ENCODE data around the gene UBE4B. TPM values are rescaled to one million over a fixed set of nuclear protein-coding genes. Genes with fewer than 3 reads are reported as not detected.

UBE4B gene
- total and polyA plus RNA-seq, 2 of the 13 experiments (the other 11 are each of a cell fraction or from before 2014, with no cell fraction given): 15.2 to 24.8 TPM

DNA sequence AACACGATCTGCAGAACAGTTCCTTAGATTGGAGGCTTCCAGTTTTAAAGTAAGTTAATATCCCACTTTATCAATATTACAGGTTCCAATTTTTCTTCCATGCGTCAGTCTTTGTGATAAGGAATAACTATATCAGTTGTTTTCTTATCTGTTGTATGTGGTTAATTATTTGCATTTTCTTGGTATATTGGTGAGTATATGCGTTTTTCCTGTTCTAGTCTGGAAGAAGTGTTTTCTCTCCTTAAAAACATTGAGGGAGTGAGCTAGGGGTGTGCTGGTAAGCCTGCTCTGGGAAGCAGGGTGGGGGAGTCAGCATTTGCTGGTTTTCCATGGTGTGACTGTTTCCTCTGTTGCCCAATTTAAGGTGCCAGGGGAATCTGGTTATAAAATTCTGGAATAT lies 127.4 kb downstream of the UBE4B start:
- intact Hi-C loops (cut with micrococcal nuclease; ENCODE audit: unreplicated experiment) (no loop called here), in situ Hi-C loops (cut with HindIII; ENCODE audit: extremely low pct_ligation_motif_present, low pct_unique_long_range_greater_than_20kb) (no loop called here)
- H3K36me3 ChIP-seq (replicated peaks in 1 of 2; ENCODE audit: control insufficient read depth in 1 of 2, insufficient read depth in 2 of 2, low read length in 2 of 2): peaks cover 9 to 19% of the 10 kb centered on the region in 2 experiments; a peak in 4 of 5 replicates
- H3K4me1 ChIP-seq (ENCODE audit: insufficient read depth, low read length): no peaks in the 10 kb centered on the region
- no peak overlapping the region for H3K4me2 ChIP-seq (ENCODE audit: low read depth, low read length)
- no peaks in the 10 kb centered on the region for H3K9me3 ChIP-seq (ENCODE audit: low read length)
- no peak overlapping the region for H3K9ac ChIP-seq (ENCODE audit: insufficient read depth, low read depth, low read length)
- no peak overlapping the region for H3K27ac ChIP-seq (ENCODE audit: extremely low read length, insufficient read depth, low read length)
- CTCF ChIA-PET (ENCODE audit: low intra/inter-chr PET ratio, low total read pairs): no interaction called here
- H3K79me2 ChIP-seq (ENCODE audit: insufficient read depth, low read length): no peaks in the 10 kb centered on the region
- POLR2A ChIA-PET: no interaction called here
- ATAC-seq (no peak), DNase-seq (ENCODE audit: low spot score) (no peak), FAIRE-seq (no peak)
- no peak for TF ChIP-seq ATF7 (IDR thresholded peaks at IDR 0.05)
- no peak for TF ChIP-seq ATF7 (CRISPR knock-in tag; IDR thresholded peaks at IDR 0.05)
- TF ChIP-seq, protein P1, sequence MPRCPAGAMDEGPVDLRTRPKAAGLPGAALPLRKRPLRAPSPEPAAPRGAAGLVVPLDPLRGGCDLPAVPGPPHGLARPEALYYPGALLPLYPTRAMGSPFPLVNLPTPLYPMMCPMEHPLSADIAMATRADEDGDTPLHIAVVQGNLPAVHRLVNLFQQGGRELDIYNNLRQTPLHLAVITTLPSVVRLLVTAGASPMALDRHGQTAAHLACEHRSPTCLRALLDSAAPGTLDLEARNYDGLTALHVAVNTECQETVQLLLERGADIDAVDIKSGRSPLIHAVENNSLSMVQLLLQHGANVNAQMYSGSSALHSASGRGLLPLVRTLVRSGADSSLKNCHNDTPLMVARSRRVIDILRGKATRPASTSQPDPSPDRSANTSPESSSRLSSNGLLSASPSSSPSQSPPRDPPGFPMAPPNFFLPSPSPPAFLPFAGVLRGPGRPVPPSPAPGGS (CRISPR knock-in tag; IDR thresholded peaks at IDR 0.05): no peak
- no peak for TF ChIP-seq ZNF451 (CRISPR knock-in tag; IDR thresholded peaks at IDR 0.05)
- TF ChIP-seq HES4 (CRISPR knock-in tag; IDR thresholded peaks at IDR 0.05; ENCODE audit: borderline replicate concordance): no peak
- H4K20me1 ChIP-seq (ENCODE audit: insufficient read depth, low read length): no peaks in the 10 kb centered on the region
- H3K27me3 ChIP-seq (ENCODE audit: control insufficient read depth in 1 of 2, insufficient read depth in 2 of 2, low read length in 2 of 2): no peaks in the 10 kb centered on the region
- H3K4me3 ChIP-seq (replicated peaks in 1 of 3; ENCODE audit: insufficient read depth in 1 of 3, low read depth in 2 of 3, low read length in 3 of 3): no peak overlapping the region
- WGBS (ENCODE audit: low lambda C conversion rate): 96% methylated on average over 3 of the region's 3 CpGs
- no peak overlapping the region for H2AFZ ChIP-seq (ENCODE audit: low read length)
- BruUV-seq (replicated peaks): no TSS peak

GRCh38 chr1:10160907-10161490 lies 128.2 kb downstream of the UBE4B start:
- no peak for FAIRE-seq
- Histone ChIP-seq H3K36me3 (replicated peaks in 1 of 2; ENCODE audit: control insufficient read depth in 1 of 2, insufficient read depth in 2 of 2, low read length in 2 of 2) (peaks cover 9 to 19% of the 10 kb centered on the region in 2 experiments; a peak in 4 of 5 replicates), H3K4me1 (ENCODE audit: insufficient read depth, low read length) (no peaks in the 10 kb centered on the region), H3K4me3 (replicated peaks in 1 of 3; ENCODE audit: insufficient read depth in 1 of 3, low read depth in 2 of 3, low read length in 3 of 3) (no peak overlapping the region), H4K20me1 (ENCODE audit: insufficient read depth, low read length) (no peaks in the 10 kb centered on the region), H3K27ac (ENCODE audit: extremely low read length, insufficient read depth, low read length) (no peak overlapping the region), H3K4me2 (ENCODE audit: low read depth, low read length) (no peak overlapping the region), H3K27me3 (ENCODE audit: control insufficient read depth in 1 of 2, insufficient read depth in 2 of 2, low read length in 2 of 2) (no peaks in the 10 kb centered on the region), H3K9ac (ENCODE audit: insufficient read depth, low read depth, low read length) (no peak overlapping the region), H2AFZ (ENCODE audit: low read length) (no peak overlapping the region), H3K9me3 (ENCODE audit: low read length) (no peaks in the 10 kb centered on the region), H3K79me2 (ENCODE audit: insufficient read depth, low read length) (no peaks in the 10 kb centered on the region)
- in situ Hi-C loops (cut with HindIII; ENCODE audit: extremely low pct_ligation_motif_present, low pct_unique_long_range_greater_than_20kb) (no loop called here), intact Hi-C loops (cut with micrococcal nuclease; ENCODE audit: unreplicated experiment) (no loop called here)
- POLR2A ChIA-PET: no interaction called here
- DNase-seq (ENCODE audit: low spot score): no peak
- no TSS peak for BruUV-seq (replicated peaks)
- no peak for ATAC-seq
- 91% methylated on average over 12 of the region's 12 CpGs for WGBS (ENCODE audit: low lambda C conversion rate)
- CTCF ChIA-PET (ENCODE audit: low intra/inter-chr PET ratio, low total read pairs): no interaction called here
- TF ChIP-seq ZNF749 (CRISPR knock-in tag; IDR thresholded peaks at IDR 0.05; ENCODE audit: borderline replicate concordance): no peak
- TF ChIP-seq RORA (CRISPR knock-in tag; IDR thresholded peaks at IDR 0.05): no peak
- TF ChIP-seq ZNF460 (CRISPR knock-in tag; IDR thresholded peaks at IDR 0.05; ENCODE audit: borderline replicate concordance): no peak
- no peak for TF ChIP-seq ZNF569 (CRISPR knock-in tag; IDR thresholded peaks at IDR 0.05; ENCODE audit: borderline replicate concordance)
- TF ChIP-seq KMT2A (CRISPR knock-in tag; IDR thresholded peaks at IDR 0.05): no peak
- no peak for TF ChIP-seq POLR2G (IDR thresholded peaks at IDR 0.05; ENCODE audit: low read depth, low read length)
- no peak for TF ChIP-seq HMGXB4 (CRISPR knock-in tag; IDR thresholded peaks at IDR 0.05; ENCODE audit: borderline replicate concordance in 1 of 2, low read depth in 1 of 2)
- TF ChIP-seq ELK4 (CRISPR knock-in tag; IDR thresholded peaks at IDR 0.05; ENCODE audit: borderline replicate concordance): no peak
- no peak for TF ChIP-seq JDP2 (CRISPR knock-in tag; IDR thresholded peaks at IDR 0.05; ENCODE audit: borderline replicate concordance)
- no peak for TF ChIP-seq ZNF660 (CRISPR knock-in tag; IDR thresholded peaks at IDR 0.05; ENCODE audit: borderline replicate concordance, low read depth)

Measured in HepG2 (cell line).